GM06990 (cell line): ENCODE data around the gene SCN3A.

ENCODE experiments used
- DNase-seq: peaks from one replicate; pipeline ENCODE4 v3.0.0-alpha.2; 2011; ENCODE audit not compliant: insufficient read length; ENCODE audit errors: extremely low read depth
- H3K27me3 ChIP-seq: replicated peaks from 2 replicates; pipeline ENCODE4 v1.6.0; 2011; ENCODE audit warnings: low read length; ENCODE audit not compliant: control insufficient read depth, insufficient read depth
- H3K36me3 ChIP-seq: 2 replicates; pipeline ENCODE4 v1.5.1; 2011; ENCODE audit warnings: low read length; ENCODE audit not compliant: control insufficient read depth, insufficient read depth
- H3K4me3 ChIP-seq: replicated peaks from 2 replicates; pipeline ENCODE4 v1.5.1; 2011; ENCODE audit warnings: low read depth, mild to moderate bottlenecking, control low read depth, low read length
- CTCF ChIP-seq: IDR thresholded peaks from 2 replicates; pipeline ENCODE4 v1.5.1; 2011; ENCODE audit warnings: low read length, control low read depth, mild to moderate bottlenecking, inconsistent platforms; ENCODE audit not compliant: insufficient read depth, poor library complexity, severe bottlenecking

Gene SCN3A

DNA sequence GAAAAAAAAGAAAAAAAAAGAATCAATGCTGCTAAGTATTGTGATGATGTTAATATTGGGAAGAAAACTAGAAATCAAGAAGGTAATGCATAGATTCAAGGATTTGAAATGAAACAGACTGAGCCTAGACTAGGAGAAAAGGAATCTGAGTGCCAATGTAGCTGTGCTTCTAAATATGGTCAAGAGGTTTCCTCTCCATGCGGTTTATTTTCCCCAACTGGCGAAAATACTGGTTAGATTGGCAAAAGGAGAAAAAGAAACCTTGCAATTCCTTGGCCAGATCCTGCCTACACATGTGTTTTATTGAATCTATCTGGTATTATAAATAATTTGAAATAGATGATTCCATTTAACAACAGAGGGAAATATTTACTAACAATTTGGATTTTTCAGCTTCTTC is 5.7 kb downstream of the SCN3A start:
- no peaks in the 10 kb centered on the region for H3K27me3 ChIP-seq
- no peak for DNase-seq
- no peak for TF ChIP-seq CTCF
- H3K36me3 ChIP-seq = no peaks in the 10 kb centered on the region
- H3K4me3 ChIP-seq = no peak overlapping the region

DNA sequence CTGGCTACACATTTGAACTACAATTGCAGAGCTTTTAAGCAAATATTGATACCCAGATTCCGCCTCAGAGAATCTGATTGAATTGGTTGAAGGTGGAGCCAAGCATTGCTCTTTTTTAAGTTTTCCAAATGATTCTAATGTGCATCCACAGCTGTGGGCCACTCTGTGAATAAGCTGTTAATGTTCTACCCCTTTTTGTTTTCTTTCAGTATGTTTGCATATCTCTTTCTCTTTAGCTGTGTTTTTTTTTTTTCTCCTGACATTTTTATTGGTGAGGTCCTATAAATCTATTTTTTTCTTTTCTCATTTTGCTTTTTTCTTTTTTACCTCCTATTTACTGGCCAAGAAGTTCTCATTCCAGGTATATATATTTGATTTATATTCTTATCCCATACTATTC is 6.5 kb downstream of the SCN3A start:
- DNase-seq = no peak
- no peak for TF ChIP-seq CTCF
- Histone ChIP-seq H3K27me3 (no peaks in the 10 kb centered on the region), H3K4me3 (no peak overlapping the region), H3K36me3 (no peaks in the 10 kb centered on the region)

- Histone ChIP-seq H3K36me3 (no peaks in the 10 kb centered on the region), H3K27me3 (no peaks in the 10 kb centered on the region), H3K4me3 (no peak overlapping the region)
- TF ChIP-seq CTCF = no peak
- no peak for DNase-seq
Observed at GRCh38 chr2:165196411-165196810, 7.4 kb downstream of the SCN3A start.

- peak; percentile 34 for DNase-seq
- TF ChIP-seq CTCF = no peak
- H3K4me3 ChIP-seq = no peak overlapping the region
- no peaks in the 10 kb centered on the region for H3K36me3 ChIP-seq
- H3K27me3 ChIP-seq = no peaks in the 10 kb centered on the region
Observed at GRCh38 chr2:165193178-165193777, 10.6 kb downstream of the SCN3A start.

GRCh38 chr2:165192729-165193128 is 11.1 kb downstream of the SCN3A start:
- no peaks in the 10 kb centered on the region for H3K36me3 ChIP-seq
- TF ChIP-seq CTCF = no peak
- no peaks in the 10 kb centered on the region for H3K27me3 ChIP-seq
- DNase-seq = no peak
- no peak overlapping the region for H3K4me3 ChIP-seq
